Measurements from ENCODE around the gene PRAMEF5.
"Not testable (repeated sequence)": the region's sequence is repeated elsewhere in the genome, so short reads cannot be mapped to it uniquely, and the experiment has no call there.

PRAMEF5 gene

DNA sequence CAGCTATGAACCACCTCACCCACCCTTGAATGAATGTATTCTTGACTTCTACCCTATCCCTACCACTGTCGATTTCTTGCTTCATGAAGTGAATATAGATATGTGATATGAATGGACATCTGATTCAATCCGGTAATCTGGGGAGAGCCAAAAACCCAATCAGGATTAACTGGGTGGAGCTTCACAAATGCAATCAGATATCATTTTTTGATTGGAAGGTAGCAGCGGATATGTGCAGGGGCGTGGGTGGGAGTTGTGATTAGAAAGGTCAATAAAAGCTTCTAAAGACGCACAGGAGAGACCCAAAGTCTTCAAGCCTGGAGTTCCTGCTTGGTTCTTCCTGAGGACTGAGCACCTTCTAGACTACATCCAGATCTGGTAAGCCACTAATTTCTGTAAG lies at the start of gene PRAMEF5:
Gene PRAMEF5, plus strand, starts transcription at position 301 of the 400 bp plus-strand sequence. CDS start 5,071 bp downstream, outside the sequence.
- not testable (repeated sequence) for DNase-seq (ENCODE audit: low read depth)

GRCh38 chr1:13208712-13209111 lies 45.3 kb upstream of the PRAMEF5 start:
- not testable (repeated sequence) for DNase-seq (ENCODE audit: low read depth)

GRCh38 chr1:13216619-13217018 lies 37.4 kb upstream of the PRAMEF5 start:
- DNase-seq (ENCODE audit: low read depth): not testable (repeated sequence)

GRCh38 chr1:13219203-13219602 lies 34.8 kb upstream of the PRAMEF5 start:
- DNase-seq (ENCODE audit: low read depth): not testable (repeated sequence)

DNA sequence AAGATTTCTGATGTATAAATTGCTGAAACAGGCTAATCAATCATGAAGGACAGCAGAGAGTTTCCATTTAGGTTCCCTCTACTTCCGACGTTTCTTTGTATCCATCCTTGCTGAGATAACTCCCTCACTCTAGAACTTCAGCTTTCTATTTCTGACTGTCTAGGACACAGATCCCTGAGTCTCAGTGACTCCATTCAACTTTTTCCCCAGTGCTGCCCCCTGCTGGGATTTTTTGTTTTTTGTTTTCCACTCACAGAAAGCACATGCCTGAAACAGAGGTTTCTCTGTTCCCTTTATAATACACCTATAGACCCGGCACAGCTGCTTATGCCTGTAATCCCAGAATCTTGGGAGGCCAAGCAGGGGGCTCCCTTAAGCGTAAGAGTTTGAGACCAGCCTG lies 31.2 kb upstream of the PRAMEF5 start:
- not testable (repeated sequence) for DNase-seq (ENCODE audit: low read depth)

DNA sequence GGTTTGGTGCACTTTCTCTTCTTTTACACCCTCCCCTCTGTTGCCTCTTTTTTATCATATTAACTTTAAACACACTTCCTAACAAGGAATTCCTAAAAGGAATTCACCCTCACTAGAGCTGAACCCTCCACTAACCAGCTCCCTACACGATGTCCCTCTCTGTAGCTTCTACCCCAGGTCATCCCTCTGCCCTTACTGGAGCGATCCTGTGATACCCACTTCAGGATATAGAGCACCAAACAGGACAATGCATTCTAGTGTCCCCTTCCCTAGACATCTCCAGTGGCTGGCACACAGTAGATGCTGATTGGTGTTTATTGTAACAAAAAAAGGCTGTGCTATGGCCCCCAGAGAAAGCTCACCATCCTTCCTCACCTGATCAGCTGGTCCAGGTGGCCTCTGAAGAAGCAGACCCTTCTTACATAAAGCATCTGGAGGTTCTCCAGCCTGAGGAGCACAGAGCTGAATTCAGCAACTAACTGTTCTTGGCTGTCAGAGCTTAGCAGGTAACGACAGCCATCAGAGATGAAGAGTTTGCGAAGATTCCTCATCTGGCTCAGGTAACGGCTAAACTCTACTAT lies 29.4 kb upstream of the PRAMEF5 start:
- DNase-seq (ENCODE audit: low read depth): no peak

- not testable (repeated sequence) for DNase-seq (ENCODE audit: low read depth)
These were observed 28.3 kb upstream of the PRAMEF5 start, which contains the start of gene PRAMEF18 for GRCh38 chr1:13225675-13226204. TSS of gene PRAMEF18 (minus strand) at chr1:13226154. CDS start at chr1:13226106, 48 bp downstream.

DNA sequence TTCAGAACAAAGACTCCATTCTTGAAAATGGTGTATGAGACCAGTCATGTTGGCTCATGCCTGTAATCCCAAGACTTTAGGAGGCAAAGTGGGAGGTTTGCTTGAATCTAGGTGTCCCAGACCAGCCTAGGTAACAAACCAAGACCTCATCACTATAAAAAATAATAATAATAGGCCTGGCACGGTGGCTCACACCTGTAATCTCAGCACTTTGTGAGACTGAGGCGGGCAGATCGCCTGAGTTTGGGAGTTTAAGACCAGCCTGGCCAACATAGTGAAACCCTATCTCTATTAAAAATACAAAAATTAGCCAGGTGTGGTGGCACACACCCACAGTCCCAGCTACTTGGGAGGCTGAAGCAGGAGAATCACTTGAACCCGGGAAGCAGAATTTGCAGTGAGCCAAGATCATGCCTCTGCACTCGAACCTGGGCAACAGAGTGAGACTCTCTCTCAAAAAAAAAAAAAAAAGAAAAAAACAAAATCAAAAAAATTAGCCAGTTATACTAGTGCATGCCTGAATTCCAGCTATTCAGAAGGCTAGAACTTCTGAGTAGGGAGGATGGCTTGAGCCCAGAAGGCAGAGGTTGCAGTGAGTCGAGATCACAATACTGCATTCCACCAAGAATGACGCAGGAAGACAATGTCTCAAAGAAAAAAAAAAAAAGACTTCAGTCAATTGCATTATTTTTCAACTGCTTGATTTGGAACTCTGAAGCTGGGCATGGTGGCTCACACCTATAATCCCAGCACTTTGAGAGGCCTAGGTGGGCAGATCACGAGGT lies 26.5 kb upstream of the PRAMEF5 start:
- not testable (repeated sequence) for DNase-seq (ENCODE audit: low read depth)

- DNase-seq (ENCODE audit: low read depth): no peak
These were observed 25.6 kb upstream of the PRAMEF5 start for GRCh38 chr1:13228343-13228781.

GRCh38 chr1:13230096-13230495 lies 23.9 kb upstream of the PRAMEF5 start:
- not testable (repeated sequence) for DNase-seq (ENCODE audit: low read depth)

- not testable (repeated sequence) for DNase-seq (ENCODE audit: low read depth)
These were observed 23.4 kb upstream of the PRAMEF5 start for GRCh38 chr1:13230601-13231000.

DNA sequence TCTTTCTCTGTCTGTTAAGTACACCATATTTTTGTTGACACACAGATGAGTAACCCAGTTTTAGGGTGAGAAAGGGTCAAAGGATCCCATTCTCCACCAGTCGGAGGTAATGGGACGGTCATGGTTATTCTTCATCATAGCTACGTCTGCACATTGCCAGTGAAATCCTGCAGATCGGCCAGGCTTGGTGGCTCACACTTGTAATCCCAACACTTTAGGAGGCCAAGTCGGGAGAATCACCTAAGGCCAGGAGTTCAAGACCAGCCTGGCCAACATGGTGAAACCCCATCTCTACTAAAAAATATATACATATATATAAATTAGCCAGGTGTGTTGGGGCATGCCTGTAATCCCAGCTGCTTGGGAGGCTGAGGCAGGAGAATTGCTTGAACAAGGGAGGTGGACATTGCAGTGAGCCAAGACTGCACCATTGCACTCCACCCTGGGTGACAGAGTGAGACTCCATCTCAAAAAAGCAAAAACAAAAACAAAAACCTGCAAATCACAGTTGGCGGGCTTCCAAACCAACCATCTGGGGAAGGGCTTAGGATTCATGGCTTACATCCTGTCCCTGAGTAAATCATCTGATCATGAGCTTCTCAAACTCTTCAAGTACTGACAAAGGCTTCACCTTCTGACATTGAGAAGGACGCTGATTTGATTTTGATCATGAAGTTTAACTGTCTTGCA lies 22.8 kb upstream of the PRAMEF5 start:
- not testable (repeated sequence) for DNase-seq (ENCODE audit: low read depth)

- not testable (repeated sequence) for DNase-seq (ENCODE audit: low read depth)
These were observed 21.9 kb upstream of the PRAMEF5 start for GRCh38 chr1:13232056-13232455.

GRCh38 chr1:13234057-13234456 lies 19.9 kb upstream of the PRAMEF5 start:
- DNase-seq (ENCODE audit: low read depth): not testable (repeated sequence)

DNA sequence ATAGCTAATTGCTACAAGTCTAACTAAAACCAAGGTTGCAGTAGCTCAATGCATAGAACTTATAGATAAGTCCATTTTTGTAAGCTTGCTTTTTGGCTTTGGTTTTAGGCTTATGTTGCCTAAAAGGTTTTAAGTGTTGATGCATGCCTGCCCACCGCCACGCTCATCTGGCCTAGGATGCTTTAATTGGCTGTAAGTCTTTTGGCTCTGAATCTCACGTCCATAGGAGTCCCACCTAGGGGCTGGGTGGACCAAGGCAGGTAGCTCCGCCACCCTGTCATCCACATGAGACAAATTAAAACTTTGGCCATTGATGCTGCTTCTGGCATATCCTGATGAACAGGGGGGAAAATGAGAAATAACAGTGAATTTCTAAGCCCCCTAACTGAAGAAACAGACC lies 16.4 kb upstream of the PRAMEF5 start:
- not testable (repeated sequence) for DNase-seq (ENCODE audit: low read depth)

DNA sequence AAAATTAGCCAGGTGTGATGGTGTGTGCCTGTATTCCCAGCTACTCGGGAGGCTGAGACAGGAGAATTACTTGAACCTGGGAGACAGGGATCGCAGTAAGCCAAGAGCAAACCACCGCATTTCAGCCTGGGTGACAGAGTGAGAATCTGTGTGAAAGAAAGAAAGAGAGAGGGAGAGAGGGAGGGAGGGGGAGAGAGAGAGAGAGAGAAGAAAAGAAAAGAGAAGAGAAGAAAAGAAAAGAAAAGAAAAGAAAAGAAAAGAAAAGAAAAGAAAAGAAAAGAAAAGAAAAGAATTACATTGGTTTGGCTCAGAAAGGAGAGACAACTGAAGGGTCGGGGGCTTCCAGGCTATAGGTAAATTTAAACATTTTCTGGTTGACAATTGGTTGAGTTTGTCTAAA lies 14.4 kb upstream of the PRAMEF5 start:
- DNase-seq (ENCODE audit: low read depth): not testable (repeated sequence)

DNA sequence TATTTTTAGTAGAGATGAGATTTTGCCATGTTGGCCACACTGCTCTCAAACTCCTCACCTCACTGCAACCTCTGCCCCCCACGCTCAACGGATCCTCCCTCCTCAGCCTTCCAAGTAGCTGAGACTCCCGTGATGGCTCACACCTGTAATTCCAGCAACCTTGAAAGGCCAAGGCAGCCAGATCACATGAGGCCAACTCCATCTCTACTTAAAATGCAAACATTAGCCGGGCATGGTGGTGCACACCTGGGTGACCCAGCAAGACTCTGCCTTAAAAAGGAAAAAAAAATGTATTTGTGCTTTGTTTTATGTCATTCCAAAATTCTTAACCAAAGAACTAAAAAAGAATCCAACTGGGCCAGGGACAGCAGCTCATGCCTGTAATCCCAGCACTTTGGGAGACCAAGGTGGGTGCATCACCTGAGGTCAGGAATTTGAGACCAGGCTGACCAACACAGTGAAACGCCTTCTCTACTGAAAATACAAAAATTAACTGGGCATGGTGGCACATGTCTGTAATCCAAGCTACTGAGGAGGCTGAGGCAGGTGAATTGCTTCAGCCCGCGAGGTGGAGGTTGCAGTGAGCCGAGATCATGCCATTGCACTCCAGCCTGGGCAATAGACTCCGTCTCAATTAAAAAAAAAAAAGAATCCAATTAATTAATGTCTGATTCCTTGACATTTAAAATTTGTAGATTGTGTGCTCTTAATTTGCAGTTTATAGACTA lies 10.3 kb upstream of the PRAMEF5 start:
- DNase-seq (ENCODE audit: low read depth): not testable (repeated sequence)

GRCh38 chr1:13245841-13246553 lies 8.0 kb upstream of the PRAMEF5 start:
- DNase-seq (ENCODE audit: low read depth): not testable (repeated sequence)

- not testable (repeated sequence) for DNase-seq (ENCODE audit: low read depth)
These were observed 7.5 kb upstream of the PRAMEF5 start for GRCh38 chr1:13246554-13246871.

DNA sequence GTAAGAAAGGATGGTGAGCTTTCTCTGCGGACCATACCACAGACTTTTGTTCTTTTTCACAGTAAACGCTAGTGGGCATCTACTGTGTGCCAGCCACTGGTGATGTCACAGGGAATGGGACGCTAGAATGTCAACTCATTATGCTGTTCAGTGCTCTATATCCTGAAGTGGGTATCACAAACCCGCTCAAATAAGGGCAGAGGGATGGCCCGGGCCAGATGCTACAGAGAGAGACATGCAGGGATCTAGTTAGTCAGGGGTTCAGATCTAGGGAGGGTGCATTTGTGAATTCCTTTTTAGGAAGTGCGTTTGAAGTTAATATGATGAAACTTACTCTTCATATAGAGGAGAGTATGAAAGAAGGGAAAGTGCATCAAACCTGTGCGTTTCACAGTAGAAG lies 6.9 kb upstream of the PRAMEF5 start:
- DNase-seq (ENCODE audit: low read depth): not testable (repeated sequence)

DNA sequence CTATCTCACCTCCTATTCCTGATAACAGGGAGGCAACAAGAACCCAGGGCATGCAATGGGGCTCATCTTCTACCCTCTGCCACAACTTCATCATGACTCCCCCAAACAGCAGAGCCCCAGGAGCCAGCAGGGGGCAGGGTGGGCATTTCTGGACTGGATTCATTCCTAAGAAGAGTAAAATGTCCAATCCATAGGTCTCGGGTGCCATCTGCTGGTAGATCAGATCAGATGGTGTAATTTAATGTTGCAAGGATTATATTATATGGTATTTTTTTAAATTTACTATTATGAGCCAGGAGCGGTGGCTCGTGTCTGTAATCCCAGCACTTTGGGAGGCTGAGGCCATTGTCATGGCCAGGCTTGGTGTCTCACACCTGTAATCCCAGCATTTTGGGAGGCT lies 11.1 kb downstream of the PRAMEF5 start:
- not testable (repeated sequence) for DNase-seq (ENCODE audit: low read depth)

Data from GM04504 (cell line).